ENCODE measurements around the gene NAE1. TPM values are rescaled to one million over a fixed set of nuclear protein-coding genes. Genes with fewer than 3 reads are reported as not detected.

The NAE1 gene
- total RNA-seq, 4 donors from 2014 or later: 29.1 to 57.0 (median 34.8) TPM

DNA sequence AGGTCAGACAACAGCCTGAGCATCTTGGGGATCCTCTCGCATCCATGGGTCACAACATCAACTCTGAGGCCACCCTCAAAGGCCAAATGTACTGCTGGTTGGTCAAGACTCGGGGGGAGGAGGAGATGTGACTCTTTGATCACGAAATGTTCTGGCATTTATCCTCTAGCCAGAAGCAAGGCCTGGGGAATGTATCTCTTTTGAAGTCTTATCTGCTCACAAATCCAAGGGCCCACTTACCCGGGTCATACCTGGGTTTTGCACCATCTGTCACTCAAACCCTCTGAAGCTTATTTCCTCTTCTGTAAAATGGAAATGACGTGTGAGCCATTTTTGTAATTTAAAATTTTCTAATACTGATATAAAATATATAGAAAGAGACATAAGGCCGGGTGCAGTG lies 26.7 kb upstream of the NAE1 start:
- in situ Hi-C loops (cut with MboI; ENCODE audit: low sequenced_read_pairs in 4 of 4): loop anchor here in 1 of 4 donors (25.0 kb wide), 2 partner anchors 245 to 445 kb away; partner anchors contain the start of gene CMTM3
- TF ChIP-seq, protein P1, sequence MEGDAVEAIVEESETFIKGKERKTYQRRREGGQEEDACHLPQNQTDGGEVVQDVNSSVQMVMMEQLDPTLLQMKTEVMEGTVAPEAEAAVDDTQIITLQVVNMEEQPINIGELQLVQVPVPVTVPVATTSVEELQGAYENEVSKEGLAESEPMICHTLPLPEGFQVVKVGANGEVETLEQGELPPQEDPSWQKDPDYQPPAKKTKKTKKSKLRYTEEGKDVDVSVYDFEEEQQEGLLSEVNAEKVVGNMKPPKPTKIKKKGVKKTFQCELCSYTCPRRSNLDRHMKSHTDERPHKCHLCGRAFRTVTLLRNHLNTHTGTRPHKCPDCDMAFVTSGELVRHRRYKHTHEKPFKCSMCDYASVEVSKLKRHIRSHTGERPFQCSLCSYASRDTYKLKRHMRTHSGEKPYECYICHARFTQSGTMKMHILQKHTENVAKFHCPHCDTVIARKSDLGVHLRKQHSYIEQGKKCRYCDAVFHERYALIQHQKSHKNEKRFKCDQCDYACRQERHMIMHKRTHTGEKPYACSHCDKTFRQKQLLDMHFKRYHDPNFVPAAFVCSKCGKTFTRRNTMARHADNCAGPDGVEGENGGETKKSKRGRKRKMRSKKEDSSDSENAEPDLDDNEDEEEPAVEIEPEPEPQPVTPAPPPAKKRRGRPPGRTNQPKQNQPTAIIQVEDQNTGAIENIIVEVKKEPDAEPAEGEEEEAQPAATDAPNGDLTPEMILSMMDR (IDR thresholded peaks at IDR 0.05 in 4 of 5, conservative IDR thresholded peaks at IDR 0.05 in 1 of 5): no peak
- TF ChIP-seq POLR2A (IDR thresholded peaks at IDR 0.05): no peak
- Histone ChIP-seq H3K27me3 (no peaks in the 10 kb centered on the region), H3K4me3 (no peak overlapping the region), H3K9me3 (no peaks in the 10 kb centered on the region), H3K36me3 (no peaks in the 10 kb centered on the region), H3K27ac (no peak overlapping the region), H3K4me1 (no peaks in the 10 kb centered on the region)
- intact Hi-C loops (cut with DNase I; ENCODE audit: low total_unique reads): no loop called here
- DNase-seq (no peak), ATAC-seq (no peak)

DNA sequence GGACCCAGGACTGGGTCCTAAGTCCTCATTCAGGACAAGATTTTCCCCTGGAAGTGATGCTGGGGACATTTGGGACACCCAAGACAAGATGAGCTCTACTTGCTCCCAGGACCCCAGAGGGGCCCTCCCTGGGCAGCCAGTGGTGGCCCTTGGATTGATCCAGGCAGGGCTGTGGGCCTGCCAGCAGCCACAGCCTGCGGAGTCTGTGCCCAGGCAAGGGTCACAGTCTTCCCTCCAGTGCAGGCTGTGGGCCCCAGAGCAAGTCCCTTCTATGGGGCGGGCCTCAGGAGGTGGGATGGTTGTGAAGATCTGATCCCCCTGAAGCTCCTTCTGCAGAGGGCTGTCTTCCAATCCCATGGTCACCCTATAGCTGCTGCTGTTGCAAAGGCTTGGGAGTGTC lies 26.0 kb upstream of the NAE1 start:
- ATAC-seq (no peak), DNase-seq (no peak)
- H3K27me3 ChIP-seq: no peaks in the 10 kb centered on the region
- H3K4me1 ChIP-seq: no peaks in the 10 kb centered on the region
- H3K36me3 ChIP-seq: no peaks in the 10 kb centered on the region
- H3K4me3 ChIP-seq: no peak overlapping the region
- intact Hi-C loops (cut with DNase I; ENCODE audit: low total_unique reads) (no loop called here), in situ Hi-C loops (cut with MboI; ENCODE audit: low sequenced_read_pairs in 4 of 4) (loop anchor here in 1 of 4 donors (25.0 kb wide), 2 partner anchors 244 to 444 kb away; partner anchors contain the start of gene CMTM3)
- H3K9me3 ChIP-seq: no peaks in the 10 kb centered on the region
- no peak for TF ChIP-seq POLR2A (IDR thresholded peaks at IDR 0.05)
- TF ChIP-seq, protein P1 (IDR thresholded peaks at IDR 0.05 in 4 of 5, conservative IDR thresholded peaks at IDR 0.05 in 1 of 5): no peak
- no peak overlapping the region for H3K27ac ChIP-seq

DNA sequence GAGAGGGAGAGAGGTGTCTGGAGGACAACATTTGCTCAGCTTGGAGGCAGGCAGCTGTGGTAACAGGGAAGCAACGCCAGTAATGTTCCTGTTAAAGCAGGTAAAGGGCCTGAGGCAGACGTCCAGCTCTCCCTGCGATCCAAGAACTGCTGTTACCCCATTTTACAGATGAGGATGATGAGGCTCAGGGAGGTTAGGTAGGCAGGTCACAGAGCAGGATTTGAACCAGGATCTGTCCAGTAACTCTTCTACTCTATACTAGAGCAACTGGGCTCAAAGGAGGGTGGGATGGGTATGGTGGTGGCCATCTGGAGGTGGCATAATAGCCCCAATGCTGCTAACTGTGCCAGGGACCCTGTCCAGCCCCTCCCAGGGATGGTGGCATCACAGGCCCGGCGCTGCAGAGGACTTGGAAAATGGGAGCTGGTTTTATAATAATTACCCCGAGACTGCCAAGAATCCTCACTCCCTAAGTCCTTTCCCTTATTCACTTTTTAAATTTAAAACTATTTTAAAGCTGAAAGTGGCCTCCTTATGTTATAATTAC lies 25.5 kb upstream of the NAE1 start:
- no peak for TF ChIP-seq POLR2A (IDR thresholded peaks at IDR 0.05)
- TF ChIP-seq, protein P1 (IDR thresholded peaks at IDR 0.05 in 4 of 5, conservative IDR thresholded peaks at IDR 0.05 in 1 of 5): no peak
- Histone ChIP-seq H3K36me3 (no peaks in the 10 kb centered on the region), H3K27ac (no peak overlapping the region), H3K4me1 (no peaks in the 10 kb centered on the region), H3K9me3 (no peaks in the 10 kb centered on the region), H3K4me3 (no peak overlapping the region), H3K27me3 (no peaks in the 10 kb centered on the region)
- in situ Hi-C loops (cut with MboI; ENCODE audit: low sequenced_read_pairs in 4 of 4): loop anchor here in 1 of 4 donors (25.0 kb wide), 2 partner anchors 244 to 444 kb away; partner anchors contain the start of gene CMTM3
- no peak for ATAC-seq
- no peak for DNase-seq
- intact Hi-C loops (cut with DNase I; ENCODE audit: low total_unique reads): no loop called here

DNA sequence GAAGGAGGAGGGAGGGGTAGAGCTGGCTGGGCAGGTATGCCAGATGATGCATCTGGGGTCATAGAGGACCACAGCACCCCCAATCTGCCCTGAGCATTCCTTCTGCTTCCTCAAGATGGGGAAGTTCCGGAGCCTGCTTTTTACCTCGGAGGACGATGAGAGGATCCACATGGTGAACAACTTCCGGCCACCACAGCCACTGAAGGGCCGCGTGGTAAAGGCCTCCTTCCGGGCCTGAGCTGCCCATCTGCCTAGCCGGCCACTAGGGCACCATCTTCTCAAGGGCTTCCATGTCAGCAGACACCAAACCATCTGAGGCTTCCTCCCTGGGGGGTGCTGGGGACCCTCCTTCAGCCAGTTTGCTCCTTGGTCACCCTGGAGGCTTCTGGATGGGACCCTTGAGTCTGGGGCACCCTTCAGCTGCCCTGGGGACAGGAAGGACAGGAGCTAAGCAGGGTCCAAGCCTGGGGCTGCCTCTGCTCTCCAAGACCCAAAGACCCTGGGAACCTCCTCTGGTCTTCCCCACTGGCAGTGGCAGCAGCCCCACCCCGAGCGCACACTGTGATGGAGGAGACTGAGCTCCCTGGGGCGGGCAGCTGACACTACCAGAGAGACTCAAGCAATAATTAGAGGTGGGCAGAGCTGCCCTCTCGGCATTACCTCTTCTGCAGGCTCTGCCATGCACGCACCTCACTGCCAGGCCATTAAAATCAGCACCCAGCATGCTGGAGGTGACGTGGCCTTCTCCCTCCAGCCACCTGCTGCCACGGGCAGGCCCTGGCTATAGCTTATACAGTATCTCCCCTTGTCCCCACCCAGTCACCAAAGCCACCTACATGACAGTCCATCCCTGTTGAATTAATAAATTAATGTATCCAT lies 22.7 kb upstream of the NAE1 start:
- Histone ChIP-seq H3K36me3 (no peaks in the 10 kb centered on the region), H3K4me1 (no peaks in the 10 kb centered on the region), H3K27me3 (no peaks in the 10 kb centered on the region), H3K4me3 (no peak overlapping the region), H3K27ac (no peak overlapping the region), H3K9me3 (no peaks in the 10 kb centered on the region)
- intact Hi-C loops (cut with DNase I; ENCODE audit: low total_unique reads): no loop called here
- ATAC-seq (no peak), DNase-seq (no peak)
- in situ Hi-C loops (cut with MboI; ENCODE audit: low sequenced_read_pairs in 4 of 4): loop anchor here in 1 of 4 donors (25.0 kb wide), 2 partner anchors 241 to 441 kb away; partner anchors contain the start of gene CMTM3
- TF ChIP-seq, protein P1 (IDR thresholded peaks at IDR 0.05 in 4 of 5, conservative IDR thresholded peaks at IDR 0.05 in 1 of 5): no peak
- no peak for TF ChIP-seq POLR2A (IDR thresholded peaks at IDR 0.05)

Data from gastrocnemius medialis (tissue), 4 donors.